HEK293 (cell line): ENCODE data around the gene TIMM17B.

Experiments used
- GLIS2 ChIP-seq: fragments of 450-650 bp; formaldehyde crosslinking; IDR thresholded peaks from 2 replicates; pipeline ENCODE4 v1.5.1; 2016; ENCODE audit warnings: missing biosample characterization, missing genetic modification characterization
- KLF1 ChIP-seq: fragments of 450-650 bp; formaldehyde crosslinking; IDR thresholded peaks from 2 replicates; pipeline ENCODE4 v1.5.1; 2016; ENCODE audit warnings: missing biosample characterization, missing genetic modification characterization
- KLF8 ChIP-seq: fragments of 450-650 bp; formaldehyde crosslinking; IDR thresholded peaks from 2 replicates; pipeline ENCODE4 v1.5.1; 2016; ENCODE audit warnings: missing biosample characterization, missing genetic modification characterization
- REPIN1 ChIP-seq: fragments of 450-650 bp; formaldehyde crosslinking; IDR thresholded peaks from 2 replicates; pipeline ENCODE4 v1.5.1; 2017; ENCODE audit warnings: missing biosample characterization, missing genetic modification characterization, low read depth
- SCRT1 ChIP-seq: fragments of 450-650 bp; formaldehyde crosslinking; IDR thresholded peaks from 2 replicates; pipeline ENCODE4 v1.5.1; 2016; ENCODE audit warnings: missing biosample characterization, missing genetic modification characterization, borderline replicate concordance
- TRIM28 ChIP-seq: IDR thresholded peaks from 2 replicates; pipeline ENCODE4 v1.6.1; 2011; ENCODE audit warnings: low read length, control low read depth, borderline replicate concordance
- WT1 ChIP-seq: fragments of 450-650 bp; formaldehyde crosslinking; IDR thresholded peaks from 2 replicates; pipeline ENCODE4 v1.5.1; 2016; ENCODE audit warnings: missing biosample characterization, missing genetic modification characterization
- ZBTB10 ChIP-seq: fragments of 450-650 bp; formaldehyde crosslinking; IDR thresholded peaks from 2 replicates; pipeline ENCODE4 v1.5.1; 2016; ENCODE audit warnings: missing biosample characterization, missing genetic modification characterization
- ZBTB8A ChIP-seq: fragments of 450-650 bp; formaldehyde crosslinking; IDR thresholded peaks from 2 replicates; pipeline ENCODE4 v1.5.1; 2016; ENCODE audit warnings: missing biosample characterization, missing genetic modification characterization
- ZEB2 ChIP-seq: fragments of 450-650 bp; formaldehyde crosslinking; IDR thresholded peaks from 2 replicates; pipeline ENCODE4 v1.5.1; 2016; ENCODE audit warnings: missing biosample characterization, missing genetic modification characterization
- ZFHX2 ChIP-seq: fragments of 450-650 bp; formaldehyde crosslinking; conservative IDR thresholded peaks from 2 replicates; pipeline ENCODE4 v1.5.1; 2016; ENCODE audit warnings: missing biosample characterization, missing genetic modification characterization
- ZNF18 ChIP-seq: fragments of 450-650 bp; formaldehyde crosslinking; IDR thresholded peaks from 2 replicates; pipeline ENCODE4 v1.5.1; 2016; ENCODE audit warnings: missing biosample characterization, missing genetic modification characterization
- ZNF221 ChIP-seq: fragments of 450-650 bp; formaldehyde crosslinking; IDR thresholded peaks from 2 replicates; pipeline ENCODE4 v1.5.1; 2017; ENCODE audit warnings: missing biosample characterization, missing genetic modification characterization, borderline replicate concordance
- ZNF239 ChIP-seq: fragments of 450-650 bp; formaldehyde crosslinking; IDR thresholded peaks from 2 replicates; pipeline ENCODE4 v1.5.1; 2016; ENCODE audit warnings: missing biosample characterization, missing genetic modification characterization
- ZNF266 ChIP-seq: fragments of 450-650 bp; formaldehyde crosslinking; IDR thresholded peaks from 2 replicates; pipeline ENCODE4 v1.5.1; 2016; ENCODE audit warnings: missing biosample characterization, missing genetic modification characterization, low read depth
- ZNF433 ChIP-seq: fragments of 450-650 bp; formaldehyde crosslinking; IDR thresholded peaks from 2 replicates; pipeline ENCODE4 v1.5.1; 2016; ENCODE audit warnings: missing biosample characterization, missing genetic modification characterization, low read depth
- ZNF621 ChIP-seq: fragments of 450-650 bp; formaldehyde crosslinking; IDR thresholded peaks from 2 replicates; pipeline ENCODE4 v1.5.1; 2017; ENCODE audit warnings: missing biosample characterization, missing genetic modification characterization
- ZNF664 ChIP-seq: fragments of 450-650 bp; formaldehyde crosslinking; IDR thresholded peaks from 2 replicates; pipeline ENCODE4 v1.5.1; 2016; ENCODE audit warnings: missing biosample characterization, missing genetic modification characterization
- ZSCAN23 ChIP-seq: fragments of 450-650 bp; formaldehyde crosslinking; IDR thresholded peaks from 2 replicates; pipeline ENCODE4 v1.5.1; 2016; ENCODE audit warnings: missing biosample characterization, missing genetic modification characterization
- ZSCAN5A ChIP-seq: fragments of 450-650 bp; formaldehyde crosslinking; IDR thresholded peaks from 2 replicates; pipeline ENCODE4 v1.5.1; 2016; ENCODE audit warnings: missing biosample characterization, missing genetic modification characterization
- TF ChIP-seq, protein P1 (sequence below): fragments of 450-650 bp; formaldehyde crosslinking; IDR thresholded peaks from 2 replicates; pipeline ENCODE4 v1.5.1; 2016; ENCODE audit warnings: missing biosample characterization, missing genetic modification characterization, borderline replicate concordance
- TF ChIP-seq, protein P2 (sequence below): fragments of 450-650 bp; formaldehyde crosslinking; IDR thresholded peaks from 2 replicates; pipeline ENCODE4 v1.5.1; 2017; ENCODE audit warnings: missing biosample characterization, missing genetic modification characterization
- TF ChIP-seq, protein P3 (sequence below): fragments of 450-650 bp; IDR thresholded peaks from 2 replicates; pipeline ENCODE4 v1.5.1; 2018; ENCODE audit warnings: missing biosample characterization, missing genetic modification characterization

Gene TIMM17B

DNA sequence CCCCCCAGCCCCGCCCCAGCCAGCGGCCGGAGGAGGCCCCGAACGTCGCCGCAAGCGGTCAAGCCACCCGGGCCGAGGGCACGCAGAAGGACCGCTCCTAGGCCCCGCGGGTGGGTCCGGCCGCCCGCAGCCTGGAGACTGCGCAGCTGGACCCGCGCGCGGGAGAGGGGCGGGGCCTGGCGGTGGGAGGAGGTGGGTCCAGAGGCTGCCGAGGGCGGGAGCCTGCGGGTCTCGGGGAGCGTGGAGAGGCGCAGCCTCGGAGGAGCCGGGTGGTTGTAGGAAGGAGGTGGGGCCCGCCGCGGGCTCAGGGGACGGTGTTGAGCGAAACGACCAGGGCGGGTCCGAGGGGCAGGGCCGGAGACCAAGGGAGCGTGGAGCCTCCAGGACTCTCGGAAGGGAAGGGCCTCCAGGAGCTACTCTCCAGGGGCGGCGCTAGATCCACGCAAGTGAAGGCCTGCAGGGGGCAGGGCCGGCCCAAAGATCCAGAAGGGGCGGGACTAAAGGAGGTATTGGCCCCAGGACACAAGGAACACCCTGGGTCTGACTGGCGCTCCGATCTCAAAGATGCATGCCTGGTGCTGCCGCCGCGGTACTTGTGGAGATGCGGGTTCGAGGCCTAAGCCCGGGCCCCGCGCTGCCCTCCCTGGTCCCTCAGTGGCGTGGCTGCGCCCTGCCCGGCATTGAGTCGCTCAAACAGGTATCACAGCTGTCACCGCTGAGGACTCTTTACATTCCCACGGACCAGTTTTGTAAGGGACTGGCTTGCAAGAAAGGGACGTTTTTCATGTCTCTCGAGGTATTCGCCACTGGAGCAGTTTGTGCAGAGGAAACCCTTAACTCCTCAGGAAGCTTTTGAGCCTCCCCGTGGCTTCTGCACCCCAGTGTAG, 5.9 kb downstream of the TIMM17B start (continued):
- TF ChIP-seq, protein P1, sequence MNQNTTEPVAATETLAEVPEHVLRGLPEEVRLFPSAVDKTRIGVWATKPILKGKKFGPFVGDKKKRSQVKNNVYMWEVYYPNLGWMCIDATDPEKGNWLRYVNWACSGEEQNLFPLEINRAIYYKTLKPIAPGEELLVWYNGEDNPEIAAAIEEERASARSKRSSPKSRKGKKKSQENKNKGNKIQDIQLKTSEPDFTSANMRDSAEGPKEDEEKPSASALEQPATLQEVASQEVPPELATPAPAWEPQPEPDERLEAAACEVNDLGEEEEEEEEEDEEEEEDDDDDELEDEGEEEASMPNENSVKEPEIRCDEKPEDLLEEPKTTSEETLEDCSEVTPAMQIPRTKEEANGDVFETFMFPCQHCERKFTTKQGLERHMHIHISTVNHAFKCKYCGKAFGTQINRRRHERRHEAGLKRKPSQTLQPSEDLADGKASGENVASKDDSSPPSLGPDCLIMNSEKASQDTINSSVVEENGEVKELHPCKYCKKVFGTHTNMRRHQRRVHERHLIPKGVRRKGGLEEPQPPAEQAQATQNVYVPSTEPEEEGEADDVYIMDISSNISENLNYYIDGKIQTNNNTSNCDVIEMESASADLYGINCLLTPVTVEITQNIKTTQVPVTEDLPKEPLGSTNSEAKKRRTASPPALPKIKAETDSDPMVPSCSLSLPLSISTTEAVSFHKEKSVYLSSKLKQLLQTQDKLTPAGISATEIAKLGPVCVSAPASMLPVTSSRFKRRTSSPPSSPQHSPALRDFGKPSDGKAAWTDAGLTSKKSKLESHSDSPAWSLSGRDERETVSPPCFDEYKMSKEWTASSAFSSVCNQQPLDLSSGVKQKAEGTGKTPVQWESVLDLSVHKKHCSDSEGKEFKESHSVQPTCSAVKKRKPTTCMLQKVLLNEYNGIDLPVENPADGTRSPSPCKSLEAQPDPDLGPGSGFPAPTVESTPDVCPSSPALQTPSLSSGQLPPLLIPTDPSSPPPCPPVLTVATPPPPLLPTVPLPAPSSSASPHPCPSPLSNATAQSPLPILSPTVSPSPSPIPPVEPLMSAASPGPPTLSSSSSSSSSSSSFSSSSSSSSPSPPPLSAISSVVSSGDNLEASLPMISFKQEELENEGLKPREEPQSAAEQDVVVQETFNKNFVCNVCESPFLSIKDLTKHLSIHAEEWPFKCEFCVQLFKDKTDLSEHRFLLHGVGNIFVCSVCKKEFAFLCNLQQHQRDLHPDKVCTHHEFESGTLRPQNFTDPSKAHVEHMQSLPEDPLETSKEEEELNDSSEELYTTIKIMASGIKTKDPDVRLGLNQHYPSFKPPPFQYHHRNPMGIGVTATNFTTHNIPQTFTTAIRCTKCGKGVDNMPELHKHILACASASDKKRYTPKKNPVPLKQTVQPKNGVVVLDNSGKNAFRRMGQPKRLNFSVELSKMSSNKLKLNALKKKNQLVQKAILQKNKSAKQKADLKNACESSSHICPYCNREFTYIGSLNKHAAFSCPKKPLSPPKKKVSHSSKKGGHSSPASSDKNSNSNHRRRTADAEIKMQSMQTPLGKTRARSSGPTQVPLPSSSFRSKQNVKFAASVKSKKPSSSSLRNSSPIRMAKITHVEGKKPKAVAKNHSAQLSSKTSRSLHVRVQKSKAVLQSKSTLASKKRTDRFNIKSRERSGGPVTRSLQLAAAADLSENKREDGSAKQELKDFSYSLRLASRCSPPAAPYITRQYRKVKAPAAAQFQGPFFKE, result no peak
- TF ChIP-seq GLIS2 (tag by site-specific recombination) (peak; percentile 91), ZNF433 (tag by site-specific recombination) (no peak), KLF1 (peak; percentile 63), ZBTB8A (no peak), ZEB2 (tag by site-specific recombination) (0 out of 2 replicates have a peak, but pooled peaks have one; percentile 49), REPIN1 (no peak), ZSCAN5A (tag by site-specific recombination) (no peak), WT1 (tag by site-specific recombination) (no peak), ZNF18 (no peak), ZNF239 (tag by site-specific recombination) (no peak), ZNF221 (tag by site-specific recombination) (no peak), SCRT1 (tag by site-specific recombination) (no peak), KLF8 (tag by site-specific recombination) (peak; percentile 60; the same call in 1 of the 2 replicates), ZNF621 (tag by site-specific recombination) (no peak), ZNF266 (tag by site-specific recombination) (no peak), TRIM28 (no peak), ZFHX2 (tag by site-specific recombination) (0 out of 2 replicates have a peak, but pooled peaks have one; percentile 16), ZNF664 (tag by site-specific recombination) (no peak), ZSCAN23 (tag by site-specific recombination) (no peak), ZBTB10 (tag by site-specific recombination) (0 out of 2 replicates have a peak, but pooled peaks have one; percentile 21)
- TF ChIP-seq, protein P2, sequence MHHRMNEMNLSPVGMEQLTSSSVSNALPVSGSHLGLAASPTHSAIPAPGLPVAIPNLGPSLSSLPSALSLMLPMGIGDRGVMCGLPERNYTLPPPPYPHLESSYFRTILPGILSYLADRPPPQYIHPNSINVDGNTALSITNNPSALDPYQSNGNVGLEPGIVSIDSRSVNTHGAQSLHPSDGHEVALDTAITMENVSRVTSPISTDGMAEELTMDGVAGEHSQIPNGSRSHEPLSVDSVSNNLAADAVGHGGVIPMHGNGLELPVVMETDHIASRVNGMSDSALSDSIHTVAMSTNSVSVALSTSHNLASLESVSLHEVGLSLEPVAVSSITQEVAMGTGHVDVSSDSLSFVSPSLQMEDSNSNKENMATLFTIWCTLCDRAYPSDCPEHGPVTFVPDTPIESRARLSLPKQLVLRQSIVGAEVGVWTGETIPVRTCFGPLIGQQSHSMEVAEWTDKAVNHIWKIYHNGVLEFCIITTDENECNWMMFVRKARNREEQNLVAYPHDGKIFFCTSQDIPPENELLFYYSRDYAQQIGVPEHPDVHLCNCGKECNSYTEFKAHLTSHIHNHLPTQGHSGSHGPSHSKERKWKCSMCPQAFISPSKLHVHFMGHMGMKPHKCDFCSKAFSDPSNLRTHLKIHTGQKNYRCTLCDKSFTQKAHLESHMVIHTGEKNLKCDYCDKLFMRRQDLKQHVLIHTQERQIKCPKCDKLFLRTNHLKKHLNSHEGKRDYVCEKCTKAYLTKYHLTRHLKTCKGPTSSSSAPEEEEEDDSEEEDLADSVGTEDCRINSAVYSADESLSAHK (tag by site-specific recombination), result 0 out of 2 replicates have a peak, but pooled peaks have one; percentile 21
- TF ChIP-seq, protein P3, sequence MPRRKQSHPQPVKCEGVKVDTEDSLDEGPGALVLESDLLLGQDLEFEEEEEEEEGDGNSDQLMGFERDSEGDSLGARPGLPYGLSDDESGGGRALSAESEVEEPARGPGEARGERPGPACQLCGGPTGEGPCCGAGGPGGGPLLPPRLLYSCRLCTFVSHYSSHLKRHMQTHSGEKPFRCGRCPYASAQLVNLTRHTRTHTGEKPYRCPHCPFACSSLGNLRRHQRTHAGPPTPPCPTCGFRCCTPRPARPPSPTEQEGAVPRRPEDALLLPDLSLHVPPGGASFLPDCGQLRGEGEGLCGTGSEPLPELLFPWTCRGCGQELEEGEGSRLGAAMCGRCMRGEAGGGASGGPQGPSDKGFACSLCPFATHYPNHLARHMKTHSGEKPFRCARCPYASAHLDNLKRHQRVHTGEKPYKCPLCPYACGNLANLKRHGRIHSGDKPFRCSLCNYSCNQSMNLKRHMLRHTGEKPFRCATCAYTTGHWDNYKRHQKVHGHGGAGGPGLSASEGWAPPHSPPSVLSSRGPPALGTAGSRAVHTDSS (tag by site-specific recombination), result no peak
